Osteoblast (primary cell): ENCODE results near the gene DVL1. TPM values are rescaled to one million over a fixed set of nuclear protein-coding genes. Genes with fewer than 3 reads are reported as not detected.

Experiments
- DNase-seq: peaks from one replicate; pipeline ENCODE4 v3.0.0; 2011; ENCODE audit warnings: low spot score, mixed read lengths; ENCODE audit not compliant: insufficient read length; ENCODE audit errors: missing footprints
- H2AFZ ChIP-seq: 2 replicates; pipeline ENCODE4 v1.6.0; 2011; ENCODE audit warnings: mild to moderate bottlenecking, low read length
- H3K27ac ChIP-seq: 2 replicates; pipeline ENCODE4 v1.5.1; 2011; ENCODE audit warnings: mild to moderate bottlenecking, low read depth, low read length, moderate library complexity
- H3K27me3 ChIP-seq: 2 replicates; pipeline ENCODE4 v1.6.0; 2012; ENCODE audit warnings: mild to moderate bottlenecking, control low read depth, inconsistent platforms, low read length, moderate library complexity; ENCODE audit not compliant: insufficient read depth
- H3K36me3 ChIP-seq: 2 replicates; pipeline ENCODE4 v1.5.1; 2011; ENCODE audit warnings: mild to moderate bottlenecking, low read length, control low read depth, moderate library complexity; ENCODE audit not compliant: insufficient read depth
- H3K4me1 ChIP-seq: 2 replicates; pipeline ENCODE4 v1.5.1; 2011; ENCODE audit warnings: mild to moderate bottlenecking, low read length, control low read depth, moderate library complexity; ENCODE audit not compliant: insufficient read depth
- H3K4me2 ChIP-seq: 2 replicates; pipeline ENCODE4 v1.6.0; 2011; ENCODE audit warnings: mild to moderate bottlenecking, low read length; ENCODE audit not compliant: insufficient read depth
- H3K4me3 ChIP-seq: fragments of 200-600 bp; sonication (generic); 3 replicates; pipeline ENCODE4 v1.5.1; 2012; ENCODE audit warnings: mild to moderate bottlenecking, low read length, inconsistent platforms; ENCODE audit not compliant: insufficient read depth
- H3K79me2 ChIP-seq: 2 replicates; pipeline ENCODE4 v1.6.0; 2012; ENCODE audit warnings: mild to moderate bottlenecking, low read length, control low read depth, inconsistent platforms; ENCODE audit not compliant: insufficient read depth
- H3K9me3 ChIP-seq: 2 replicates; pipeline ENCODE4 v1.5.1; 2011; ENCODE audit warnings: low read depth, low read length, control low read depth
- H4K20me1 ChIP-seq: 2 replicates; pipeline ENCODE4 v1.6.0; 2012; ENCODE audit warnings: mild to moderate bottlenecking, low read length, control low read depth; ENCODE audit not compliant: insufficient read depth
- total RNA-seq: library from RNA; depleted of rRNA; stranded (reverse); fragments of >200 nt; gene quantifications from 2 replicates; pipeline ENCODE4 v1.2.3, GENCODE V29; 2012
- TF ChIP-seq, protein P1 (sequence below): IDR thresholded peaks from 2 replicates; pipeline ENCODE4 v1.5.1; 2011; ENCODE audit warnings: mild to moderate bottlenecking, low read depth, low read length, moderate library complexity; ENCODE audit errors: extremely low read depth

Gene DVL1
- total RNA-seq, 1 donor = 73.5 TPM

DNA sequence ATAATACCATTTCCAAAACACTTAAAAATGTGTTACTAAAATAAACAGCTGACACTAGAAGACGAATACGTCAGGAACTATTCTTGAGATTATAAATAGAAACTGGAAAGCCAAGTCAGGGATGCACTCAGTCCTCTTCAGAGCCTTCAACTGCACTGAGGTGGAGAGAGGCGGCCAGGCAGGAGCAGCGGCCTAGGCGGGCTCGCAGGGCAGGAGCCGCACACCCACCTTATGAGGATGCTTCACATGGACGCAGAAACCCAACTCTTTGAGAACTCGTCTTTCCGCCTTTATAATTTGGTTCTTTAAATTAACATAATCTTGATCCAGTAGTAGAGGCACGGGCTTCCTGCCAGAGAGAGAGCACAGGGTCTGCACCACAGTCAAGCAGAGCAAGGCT, 45.9 kb upstream of the DVL1 start:
- Histone ChIP-seq H2AFZ (no peak overlapping the region), H3K27ac (no peak overlapping the region), H3K27me3 (no peaks in the 10 kb centered on the region), H3K36me3 (peaks cover 70% of the 10 kb centered on the region), H4K20me1 (peaks cover 31% of the 10 kb centered on the region), H3K4me2 (no peak overlapping the region), H3K79me2 (peaks cover 79% of the 10 kb centered on the region), H3K9me3 (no peaks in the 10 kb centered on the region), H3K4me3 (no peak overlapping the region), H3K4me1 (peaks cover 9% of the 10 kb centered on the region)
- TF ChIP-seq, protein P1, sequence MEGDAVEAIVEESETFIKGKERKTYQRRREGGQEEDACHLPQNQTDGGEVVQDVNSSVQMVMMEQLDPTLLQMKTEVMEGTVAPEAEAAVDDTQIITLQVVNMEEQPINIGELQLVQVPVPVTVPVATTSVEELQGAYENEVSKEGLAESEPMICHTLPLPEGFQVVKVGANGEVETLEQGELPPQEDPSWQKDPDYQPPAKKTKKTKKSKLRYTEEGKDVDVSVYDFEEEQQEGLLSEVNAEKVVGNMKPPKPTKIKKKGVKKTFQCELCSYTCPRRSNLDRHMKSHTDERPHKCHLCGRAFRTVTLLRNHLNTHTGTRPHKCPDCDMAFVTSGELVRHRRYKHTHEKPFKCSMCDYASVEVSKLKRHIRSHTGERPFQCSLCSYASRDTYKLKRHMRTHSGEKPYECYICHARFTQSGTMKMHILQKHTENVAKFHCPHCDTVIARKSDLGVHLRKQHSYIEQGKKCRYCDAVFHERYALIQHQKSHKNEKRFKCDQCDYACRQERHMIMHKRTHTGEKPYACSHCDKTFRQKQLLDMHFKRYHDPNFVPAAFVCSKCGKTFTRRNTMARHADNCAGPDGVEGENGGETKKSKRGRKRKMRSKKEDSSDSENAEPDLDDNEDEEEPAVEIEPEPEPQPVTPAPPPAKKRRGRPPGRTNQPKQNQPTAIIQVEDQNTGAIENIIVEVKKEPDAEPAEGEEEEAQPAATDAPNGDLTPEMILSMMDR = no peak
- no peak for DNase-seq

DNA sequence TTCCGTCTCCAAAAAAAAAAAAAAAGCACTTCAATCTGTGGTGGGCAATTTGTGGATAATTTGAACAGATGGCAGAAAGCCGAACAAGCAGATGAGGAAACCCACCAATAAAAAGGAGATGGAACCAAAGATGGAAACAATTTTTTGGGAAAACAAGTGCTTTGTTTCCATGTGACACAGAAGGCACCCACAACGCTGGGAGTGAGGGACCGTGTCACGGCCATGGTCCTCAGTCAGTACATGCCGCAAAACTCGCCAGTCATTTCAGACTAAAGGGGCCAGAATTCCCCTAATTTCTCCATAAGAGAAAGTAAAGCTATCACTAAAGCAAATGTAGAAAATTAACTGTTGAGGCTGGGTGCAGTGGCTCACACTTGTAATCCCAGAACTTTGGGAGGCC, 44.9 kb upstream of the DVL1 start:
- Histone ChIP-seq H3K4me3 (no peak overlapping the region), H3K27me3 (no peaks in the 10 kb centered on the region), H3K9me3 (no peaks in the 10 kb centered on the region), H3K27ac (no peak overlapping the region), H4K20me1 (peaks cover 28% of the 10 kb centered on the region), H3K36me3 (peaks cover 80% of the 10 kb centered on the region), H2AFZ (no peak overlapping the region), H3K4me2 (no peak overlapping the region), H3K79me2 (peaks cover 74% of the 10 kb centered on the region), H3K4me1 (peaks cover 7% of the 10 kb centered on the region)
- DNase-seq = peak; percentile 67
- TF ChIP-seq, protein P1 = no peak

DNA sequence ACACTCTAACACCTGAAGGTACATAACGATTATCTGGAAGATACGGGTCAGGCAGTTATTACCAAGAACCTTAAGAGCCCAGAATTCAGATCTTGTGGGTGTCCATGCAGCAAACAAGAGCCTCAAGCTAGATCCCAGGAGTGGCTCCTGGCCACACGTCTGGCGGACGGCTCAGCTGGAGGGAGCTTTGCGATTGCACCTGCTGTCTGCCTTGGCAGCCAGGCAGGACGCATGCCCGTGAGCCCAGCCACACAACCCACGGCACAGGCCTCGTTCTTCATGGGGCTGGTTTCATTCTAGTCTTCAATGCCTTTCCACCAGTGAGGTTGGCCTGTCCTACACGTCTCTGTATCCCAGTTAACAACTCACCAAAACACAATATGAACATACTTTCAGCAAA, 44.2 kb upstream of the DVL1 start:
- Histone ChIP-seq H3K36me3 (peaks cover 85% of the 10 kb centered on the region), H3K4me3 (no peak overlapping the region), H4K20me1 (peaks cover 27% of the 10 kb centered on the region), H3K4me1 (peaks cover 7% of the 10 kb centered on the region), H3K27me3 (no peaks in the 10 kb centered on the region), H3K9me3 (no peaks in the 10 kb centered on the region), H3K4me2 (no peak overlapping the region), H3K79me2 (peaks cover 67% of the 10 kb centered on the region), H3K27ac (no peak overlapping the region), H2AFZ (no peak overlapping the region)
- TF ChIP-seq, protein P1 = no peak
- DNase-seq = no peak

DNA sequence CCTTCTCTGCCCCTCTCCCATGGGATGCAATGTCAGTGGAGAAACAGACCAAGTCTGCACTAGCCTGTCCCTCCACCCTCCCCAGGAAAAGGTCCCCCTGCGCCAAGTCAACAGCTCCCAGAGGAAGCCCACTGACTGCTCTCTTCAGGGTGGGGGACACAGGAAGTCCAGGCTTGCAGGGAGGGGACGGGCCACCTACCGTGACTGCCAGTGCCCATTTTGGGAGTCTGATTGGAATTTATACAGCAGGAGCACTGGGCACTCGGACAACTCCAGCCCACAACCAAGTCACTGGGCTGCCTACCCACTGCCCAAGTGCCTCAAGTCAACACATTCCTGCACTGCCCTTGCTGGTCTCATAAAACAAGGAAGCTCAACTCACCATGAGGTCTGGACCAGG, 43.8 kb upstream of the DVL1 start:
- peaks cover 63% of the 10 kb centered on the region for H3K79me2 ChIP-seq
- TF ChIP-seq, protein P1 = no peak
- no peak overlapping the region for H2AFZ ChIP-seq
- H3K36me3 ChIP-seq = peaks cover 88% of the 10 kb centered on the region
- H3K4me3 ChIP-seq = no peak overlapping the region
- H3K9me3 ChIP-seq = no peaks in the 10 kb centered on the region
- peaks cover 23% of the 10 kb centered on the region for H4K20me1 ChIP-seq
- H3K27me3 ChIP-seq = no peaks in the 10 kb centered on the region
- H3K27ac ChIP-seq = no peak overlapping the region
- peaks cover 5% of the 10 kb centered on the region for H3K4me1 ChIP-seq
- H3K4me2 ChIP-seq = no peak overlapping the region
- peak; percentile 32 for DNase-seq
